Stimulated activated CD4-positive, alpha-beta T cell treated with anti-CD3 and anti-CD28 coated beads, Interleukin-1b, Interleukin-23, amount 100 ng/mL, for 4 hours (primary cell): ENCODE measurements around the gene FCER2.

Source experiments
- DNase-seq, 2 donors: peaks; one replicate each; pipeline ENCODE4 v3.0.0-alpha.2; 2020; ENCODE audit warnings: low read depth in 2 of 2

The FCER2 gene

GRCh38 chr19:7733376-7733775 is 31.4 kb upstream of the FCER2 start:
- DNase-seq: no peak

GRCh38 chr19:7732045-7732444 is 30.1 kb upstream of the FCER2 start, which contains the start of gene CLEC4G:
Gene CLEC4G (minus strand): TSS chr19:7732110. CDS start chr19:7732102, 8 bp downstream.
- no peak for DNase-seq

- no peak for DNase-seq
Observed at GRCh38 chr19:7731615-7732014, 29.7 kb upstream of the FCER2 start.

GRCh38 chr19:7731218-7731595 is 29.3 kb upstream of the FCER2 start:
- DNase-seq: no peak

- no peak for DNase-seq
Observed at GRCh38 chr19:7730286-7731217, 28.6 kb upstream of the FCER2 start.

GRCh38 chr19:7729831-7730285 is 27.9 kb upstream of the FCER2 start:
- no peak for DNase-seq

- no peak for DNase-seq
Observed at GRCh38 chr19:7729211-7729610, 27.3 kb upstream of the FCER2 start.

GRCh38 chr19:7725791-7726190 is 23.9 kb upstream of the FCER2 start:
- DNase-seq: no peak

GRCh38 chr19:7722231-7722651 is 20.3 kb upstream of the FCER2 start:
- no peak for DNase-seq

GRCh38 chr19:7720351-7720750 is 18.4 kb upstream of the FCER2 start:
- DNase-seq: no peak

GRCh38 chr19:7718668-7719067 is 16.7 kb upstream of the FCER2 start:
- no peak for DNase-seq

GRCh38 chr19:7716762-7717161 is 14.8 kb upstream of the FCER2 start:
- DNase-seq: no peak

- DNase-seq: no peak
Observed at GRCh38 chr19:7715671-7716070, 13.7 kb upstream of the FCER2 start.

- DNase-seq: no peak
Observed at GRCh38 chr19:7710616-7711015, 8.7 kb upstream of the FCER2 start.

- no peak for DNase-seq
Observed at GRCh38 chr19:7709932-7710460, 8.1 kb upstream of the FCER2 start.

- DNase-seq: no peak
Observed at GRCh38 chr19:7706955-7707456, 5.1 kb upstream of the FCER2 start.

- DNase-seq: no peak
Observed at GRCh38 chr19:7706188-7706954, 4.4 kb upstream of the FCER2 start.

- peak; percentile 54 to 63 for DNase-seq
Observed at GRCh38 chr19:7705387-7706187, 3.7 kb upstream of the FCER2 start.

GRCh38 chr19:7704280-7705060 is 2.5 kb upstream of the FCER2 start:
- no peak for DNase-seq

GRCh38 chr19:7703332-7703731 is 1.4 kb upstream of the FCER2 start:
- DNase-seq: no peak
